Immature natural killer cell (primary cell): ENCODE results near the gene CKS2. TPM values are rescaled to one million over a fixed set of nuclear protein-coding genes. Genes with fewer than 3 reads are reported as not detected.
"Not testable (repeated sequence)": the region's sequence is repeated elsewhere in the genome, so short reads cannot be mapped to it uniquely, and the experiment has no call there.

Experiments
- DNase-seq, 3 donors: peaks; one replicate each; pipeline ENCODE4 v3.0.0; 2022; ENCODE audit warnings: mixed read lengths in 1 of 3
- H3K27ac Mint-ChIP-seq, 6 donors: one replicate each; pipeline ENCODE4 v1.8.0; 2020; ENCODE audit warnings: mixed read lengths in 6 of 6, mild to moderate bottlenecking in 5 of 6, inconsistent platforms in 4 of 6, moderate library complexity in 3 of 6
- H3K27me3 Mint-ChIP-seq, 3 donors: one replicate each; pipeline ENCODE4 v1.8.0; 2020 to 2021; ENCODE audit warnings: low read depth in 3 of 3, mild to moderate bottlenecking in 3 of 3, mixed read lengths in 3 of 3, moderate library complexity in 3 of 3, inconsistent platforms in 1 of 3
- H3K36me3 Mint-ChIP-seq, 3 donors: one replicate each; pipeline ENCODE4 v1.8.0; 2020; ENCODE audit warnings: mixed read lengths in 3 of 3, inconsistent platforms in 2 of 3, mild to moderate bottlenecking in 2 of 3
- H3K4me1 Mint-ChIP-seq, 2 donors: one replicate each; pipeline ENCODE4 v1.8.0; 2020; ENCODE audit warnings: inconsistent platforms in 2 of 2, mild to moderate bottlenecking in 2 of 2, mixed read lengths in 2 of 2, moderate library complexity in 1 of 2
- H3K4me3 Mint-ChIP-seq, 5 donors: one replicate each; pipeline ENCODE4 v1.8.0; 2020; ENCODE audit warnings: mild to moderate bottlenecking in 5 of 5, mixed read lengths in 5 of 5, inconsistent platforms in 3 of 5, moderate library complexity in 3 of 5
- H3K9me3 Mint-ChIP-seq, 6 donors: one replicate each; pipeline ENCODE4 v1.8.0; 2020; ENCODE audit warnings: mild to moderate bottlenecking in 6 of 6, mixed read lengths in 6 of 6, inconsistent platforms in 4 of 6, moderate library complexity in 3 of 6
- polyA plus RNA-seq, 3 donors: library from polyadenylated mRNA; unstranded; fragments of 300-500 nt; fragmentation: Illumina TruSeq; gene quantifications; one replicate each; pipeline ENCODE4 v1.2.3, GENCODE V29; 2021

The CKS2 gene
- polyA plus RNA-seq, 3 donors from 2014 or later: 34.4 to 48.9 (median 45.9) TPM

DNA sequence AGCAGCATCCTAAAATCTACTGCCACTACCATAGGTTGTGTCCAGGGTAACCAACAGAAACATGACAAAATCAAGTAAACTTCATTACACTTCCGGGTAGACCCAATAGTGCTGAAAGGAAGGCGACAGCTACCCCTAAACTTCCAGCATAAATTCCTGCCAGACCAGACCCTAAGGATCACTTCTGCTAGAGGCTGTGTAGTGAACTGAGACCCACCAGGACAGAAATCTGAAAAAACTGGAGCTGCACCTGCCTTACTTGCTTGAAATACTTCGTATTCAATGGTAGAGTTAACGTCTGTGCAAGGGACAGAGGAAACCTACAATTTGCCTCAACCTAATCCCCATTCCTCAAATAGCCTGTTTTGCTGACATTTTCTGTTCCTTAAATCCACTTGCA lies 6.3 kb downstream of the CKS2 start:
- Mint-ChIP-seq H3K4me1 (peaks cover 40 to 81% of the 10 kb centered on the region in 2 donors), H3K27me3 (peaks cover 5 to 11% (median 9%) of the 10 kb centered on the region in 3 donors)
- no peak for DNase-seq

DNA sequence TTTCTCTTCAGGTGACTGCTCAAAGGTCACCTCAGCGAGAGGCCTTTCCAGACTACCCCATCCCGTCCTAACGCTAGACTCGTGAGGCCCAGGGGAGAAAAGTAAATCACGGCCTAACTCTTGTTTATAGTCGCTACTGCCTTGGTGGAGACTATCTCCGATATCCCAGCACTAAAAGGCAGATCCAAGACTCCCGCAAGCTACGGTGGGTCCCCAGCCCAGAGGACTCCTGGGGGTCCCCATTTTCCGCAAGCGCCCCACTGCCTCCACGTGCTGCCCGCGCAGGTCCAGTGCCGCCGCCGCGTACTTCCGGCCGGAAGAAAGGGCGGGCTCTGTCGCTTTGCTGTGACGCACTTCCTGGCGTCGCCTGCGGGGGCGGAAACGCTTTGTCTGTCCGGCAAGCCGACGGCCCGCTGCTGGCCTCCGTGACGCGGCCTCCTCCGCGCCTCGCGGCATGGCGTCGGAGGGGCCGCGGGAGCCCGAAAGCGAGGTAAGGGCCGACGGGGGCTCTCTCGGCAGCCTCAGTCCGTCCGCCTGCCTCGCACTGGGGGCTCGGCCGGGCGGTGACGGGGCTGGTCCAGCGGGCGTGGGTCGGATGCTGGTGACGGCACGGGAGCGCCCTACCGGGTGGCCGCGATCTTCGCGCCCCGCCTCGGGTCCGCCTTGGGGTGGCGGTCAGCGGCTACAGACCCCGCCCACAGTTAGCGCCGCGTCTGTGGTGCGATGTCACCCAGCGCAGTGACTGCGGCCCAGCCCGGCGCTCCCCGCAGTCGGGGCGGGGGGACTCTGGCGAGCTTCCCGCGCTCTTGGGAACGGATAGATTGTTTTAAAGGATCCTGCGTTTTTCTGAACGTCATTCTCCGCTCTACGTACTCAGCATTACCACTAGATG lies 7.4 kb downstream of the CKS2 start, which contains the start of gene SECISBP2:
Gene SECISBP2 (plus strand): TSS at position 378 of the 892 bp plus-strand sequence. CDS start 77 bp downstream, at position 455.
- H3K27ac Mint-ChIP-seq: peak within 1 kb of the TSS; percentile 96 to 98 (median 97)
- peaks cover 43 to 81% of the 10 kb centered on the region in 2 donors for H3K4me1 Mint-ChIP-seq
- H3K36me3 Mint-ChIP-seq: peaks cover 0 to 5% (median 3%) of the 10 kb centered on the region in 3 donors
- DNase-seq: peak; percentile 98 to 99 (median 98)
- H3K4me3 Mint-ChIP-seq: peak within 1 kb of the TSS; percentile 90 to 95 (median 93)
- no peaks in the 10 kb centered on the region for H3K9me3 Mint-ChIP-seq
- peaks cover 5 to 11% (median 9%) of the 10 kb centered on the region in 3 donors for H3K27me3 Mint-ChIP-seq

More for the DNA sequence above, 6.3 kb downstream of the CKS2 start:
- Mint-ChIP-seq H3K27ac (peak overlapping the region; percentile 96 to 98 (median 97)), H3K4me3 (peak overlapping the region; percentile 57 to 93 (median 92)), H3K9me3 (no peaks in the 10 kb centered on the region), H3K36me3 (peaks cover 0 to 5% (median 3%) of the 10 kb centered on the region in 3 donors)

DNA sequence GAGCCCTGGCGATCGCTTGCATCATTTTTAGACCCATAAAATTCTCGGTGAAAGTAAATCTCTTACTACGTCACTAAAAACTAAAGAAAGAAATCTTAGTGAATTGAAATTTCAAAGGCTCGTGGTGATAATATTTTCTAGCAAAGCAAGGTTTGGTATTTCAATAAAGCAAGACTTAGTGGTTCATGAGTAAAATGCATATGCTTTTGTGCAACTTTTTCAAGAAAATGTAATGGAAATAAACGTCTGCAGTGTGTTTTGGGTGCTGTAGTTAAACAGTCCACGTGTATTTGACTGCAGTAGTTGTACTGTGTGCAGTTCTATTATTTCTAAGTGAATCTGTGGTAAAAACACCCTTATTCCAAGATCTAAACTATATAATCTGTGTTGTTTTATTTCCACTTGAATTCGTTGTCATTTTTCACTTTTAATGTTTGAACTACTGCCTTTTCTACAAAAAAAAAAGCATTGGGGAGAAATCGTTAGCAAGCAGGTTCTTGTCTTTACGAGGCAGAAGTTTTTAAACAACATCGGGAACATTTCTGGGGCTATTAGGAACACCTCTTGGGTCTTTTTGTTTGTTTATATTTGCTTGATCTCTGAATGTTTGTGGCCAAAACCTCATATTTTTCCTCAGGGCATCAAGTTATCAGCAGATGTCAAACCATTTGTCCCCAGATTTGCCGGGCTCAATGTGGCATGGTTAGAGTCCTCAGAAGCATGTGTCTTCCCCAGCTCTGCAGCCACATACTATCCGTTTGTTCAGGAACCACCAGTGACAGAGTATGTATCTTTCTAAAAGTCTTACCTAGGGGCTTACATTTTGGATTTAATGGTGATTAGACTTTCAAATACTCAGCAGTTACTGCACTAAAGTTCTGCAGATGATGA lies 8.3 kb downstream of the CKS2 start:
- peaks cover 45 to 82% of the 10 kb centered on the region in 2 donors for H3K4me1 Mint-ChIP-seq
- H3K27me3 Mint-ChIP-seq: peaks cover 5 to 11% (median 9%) of the 10 kb centered on the region in 3 donors
- no peak for DNase-seq
- H3K4me3 Mint-ChIP-seq: peak overlapping the region; percentile 90 to 95 (median 93)
- H3K9me3 Mint-ChIP-seq: no peaks in the 10 kb centered on the region
- H3K36me3 Mint-ChIP-seq: peaks cover 0 to 5% (median 3%) of the 10 kb centered on the region in 3 donors
- H3K27ac Mint-ChIP-seq: peak overlapping the region; percentile 96 to 98 (median 97)

DNA sequence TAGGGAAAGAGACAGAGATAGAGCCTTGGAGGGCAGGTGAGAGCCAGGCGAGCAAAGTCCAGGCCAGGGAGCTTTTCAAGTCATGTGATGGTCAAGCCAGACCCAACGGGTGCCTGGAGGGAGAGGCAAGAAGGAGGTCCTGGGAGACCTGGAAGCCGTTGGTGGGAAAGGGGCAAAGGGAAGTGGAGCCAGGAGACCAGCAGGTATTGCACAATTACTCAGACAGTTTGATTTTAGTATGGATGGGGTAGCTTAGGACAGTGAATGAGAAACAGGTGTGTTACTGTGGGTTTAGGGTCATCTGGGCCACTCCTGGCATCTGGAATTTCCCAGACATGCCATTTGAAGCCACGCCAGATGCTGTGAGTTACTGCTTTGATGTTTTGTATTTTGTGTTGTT lies 12.4 kb downstream of the CKS2 start:
- Mint-ChIP-seq H3K27ac (peak overlapping the region in 4 of 6 donors; percentile 4 to 54 (median 36)), H3K27me3 (peaks cover 0 to 7% (median 5%) of the 10 kb centered on the region in 3 donors), H3K4me3 (no peak overlapping the region), H3K9me3 (no peaks in the 10 kb centered on the region), H3K4me1 (peaks cover 38 to 75% of the 10 kb centered on the region in 2 donors), H3K36me3 (peaks cover 0 to 5% (median 3%) of the 10 kb centered on the region in 3 donors)
- DNase-seq: no peak

DNA sequence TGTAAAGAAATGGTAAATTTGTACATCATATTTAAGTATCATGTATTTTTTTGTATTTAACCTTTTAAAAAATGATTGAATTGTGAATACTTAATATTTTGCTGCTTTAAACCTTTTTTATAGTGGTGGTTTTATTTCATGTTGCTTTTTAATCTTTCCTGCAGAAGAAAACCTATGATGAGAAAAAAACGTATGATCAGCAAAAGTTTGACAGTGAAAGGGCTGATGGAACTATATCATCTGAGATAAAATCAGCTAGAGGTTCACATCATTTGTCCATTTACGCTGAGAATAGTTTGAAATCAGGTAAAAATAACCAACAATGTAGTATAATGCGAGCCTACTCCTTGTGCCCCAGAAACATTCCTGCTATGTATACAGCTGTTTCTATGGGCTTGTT lies 14.7 kb downstream of the CKS2 start:
- Mint-ChIP-seq H3K4me3 (no peak overlapping the region), H3K27ac (peak overlapping the region in 1 of 6 donors; percentile 40), H3K4me1 (peaks cover 23 to 52% of the 10 kb centered on the region in 2 donors), H3K9me3 (no peaks in the 10 kb centered on the region), H3K36me3 (peaks cover 9 to 17% (median 17%) of the 10 kb centered on the region in 3 donors), H3K27me3 (no peaks in the 10 kb centered on the region)
- no peak for DNase-seq

DNA sequence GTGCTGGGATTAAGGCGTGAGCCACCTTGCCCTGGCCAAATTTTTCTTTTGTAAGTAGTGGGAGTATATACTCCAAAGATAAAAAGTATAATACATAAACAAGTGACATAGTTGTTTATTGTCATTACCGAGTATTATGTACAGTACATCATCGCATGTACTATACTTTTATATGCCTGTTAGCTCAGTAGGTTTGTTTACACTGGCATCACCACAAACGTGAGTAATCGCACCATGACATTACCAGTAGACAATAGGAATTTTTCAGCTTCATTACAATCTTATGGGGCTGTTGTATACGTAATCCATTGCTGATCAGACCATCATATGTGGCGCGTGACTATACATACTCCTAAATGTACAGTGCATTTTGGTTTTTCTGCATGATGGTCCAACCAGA lies 17.1 kb downstream of the CKS2 start:
- no peak overlapping the region for H3K27ac Mint-ChIP-seq
- peaks cover 9 to 23% (median 18%) of the 10 kb centered on the region in 3 donors for H3K36me3 Mint-ChIP-seq
- H3K27me3 Mint-ChIP-seq: no peaks in the 10 kb centered on the region
- DNase-seq: no peak
- peaks cover 9 to 29% of the 10 kb centered on the region in 2 donors for H3K4me1 Mint-ChIP-seq
- no peak overlapping the region for H3K4me3 Mint-ChIP-seq
- H3K9me3 Mint-ChIP-seq: no peaks in the 10 kb centered on the region

DNA sequence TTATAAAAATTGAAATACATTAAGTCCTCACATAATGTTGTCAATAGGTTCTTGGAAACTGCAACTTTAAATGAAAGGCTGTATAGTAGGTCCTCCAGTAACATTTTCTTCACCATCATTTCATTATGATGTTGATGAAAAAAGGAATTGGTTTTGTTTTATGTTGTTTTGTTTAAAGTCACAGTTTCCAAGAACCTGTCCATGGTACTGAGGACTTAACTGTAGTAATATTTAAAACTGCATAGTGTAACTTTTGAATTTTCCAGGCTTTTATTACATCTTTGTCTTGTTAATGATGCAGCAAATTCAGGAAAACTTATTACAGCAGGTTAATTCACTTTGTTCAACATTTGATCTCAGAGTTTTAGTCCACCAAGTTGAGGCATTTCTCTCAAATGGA lies 18.9 kb downstream of the CKS2 start:
- Mint-ChIP-seq H3K4me3 (no peak overlapping the region), H3K27ac (peak overlapping the region in 1 of 6 donors; percentile 24), H3K4me1 (peaks cover 1 to 11% of the 10 kb centered on the region in 2 donors), H3K9me3 (no peaks in the 10 kb centered on the region), H3K36me3 (peaks cover 18 to 35% (median 27%) of the 10 kb centered on the region in 3 donors), H3K27me3 (no peaks in the 10 kb centered on the region)
- DNase-seq: no peak

DNA sequence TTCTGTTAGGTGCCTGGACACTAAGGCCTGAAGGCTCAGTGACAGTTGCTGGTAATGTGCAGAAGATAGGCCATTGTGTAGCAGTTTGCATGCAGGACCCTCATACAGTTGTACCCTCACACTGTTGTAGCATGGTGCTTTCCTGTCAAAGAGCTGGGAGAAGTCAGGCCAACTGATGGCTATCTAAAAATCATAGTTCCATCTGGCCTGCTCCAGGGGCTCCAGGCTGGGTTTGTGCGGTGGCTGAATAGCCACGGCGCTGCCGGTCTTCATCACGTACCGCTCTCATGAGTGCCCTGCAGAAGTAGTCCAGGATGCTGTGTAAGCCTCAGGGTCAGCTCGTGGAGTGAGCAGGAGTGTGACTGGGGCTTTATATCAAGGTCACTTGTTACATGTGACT lies 19.5 kb downstream of the CKS2 start:
- Mint-ChIP-seq H3K4me1 (peaks cover 0 to 5% of the 10 kb centered on the region in 2 donors), H3K36me3 (peaks cover 18 to 35% (median 27%) of the 10 kb centered on the region in 3 donors), H3K27me3 (no peaks in the 10 kb centered on the region), H3K4me3 (no peak overlapping the region), H3K27ac (peak overlapping the region in 1 of 6 donors; percentile 64), H3K9me3 (no peaks in the 10 kb centered on the region)
- no peak for DNase-seq

DNA sequence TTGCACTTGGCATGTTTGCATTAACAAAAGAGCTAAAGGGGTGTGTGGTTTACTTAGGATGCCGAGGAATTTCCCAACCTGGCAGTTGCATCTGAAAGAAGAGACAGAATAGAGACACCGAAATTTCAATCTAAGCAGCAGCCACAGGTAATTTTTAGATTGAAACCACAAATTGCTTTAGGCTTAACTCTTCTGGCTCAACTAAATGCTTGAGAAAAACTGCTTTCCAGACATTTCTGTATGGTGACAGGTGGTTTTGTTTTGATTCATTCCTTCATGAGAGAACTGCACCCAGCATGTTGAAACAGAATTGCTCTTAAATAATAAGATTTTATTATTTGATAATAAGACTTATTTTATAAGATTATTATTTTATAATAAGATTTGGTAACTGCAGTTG lies 28.8 kb downstream of the CKS2 start:
- H3K36me3 Mint-ChIP-seq: peaks cover 39 to 69% (median 56%) of the 10 kb centered on the region in 3 donors
- H3K27me3 Mint-ChIP-seq: no peaks in the 10 kb centered on the region
- no peak overlapping the region for H3K4me3 Mint-ChIP-seq
- H3K4me1 Mint-ChIP-seq: no peaks in the 10 kb centered on the region
- no peak overlapping the region for H3K27ac Mint-ChIP-seq
- H3K9me3 Mint-ChIP-seq: no peaks in the 10 kb centered on the region
- no peak for DNase-seq

DNA sequence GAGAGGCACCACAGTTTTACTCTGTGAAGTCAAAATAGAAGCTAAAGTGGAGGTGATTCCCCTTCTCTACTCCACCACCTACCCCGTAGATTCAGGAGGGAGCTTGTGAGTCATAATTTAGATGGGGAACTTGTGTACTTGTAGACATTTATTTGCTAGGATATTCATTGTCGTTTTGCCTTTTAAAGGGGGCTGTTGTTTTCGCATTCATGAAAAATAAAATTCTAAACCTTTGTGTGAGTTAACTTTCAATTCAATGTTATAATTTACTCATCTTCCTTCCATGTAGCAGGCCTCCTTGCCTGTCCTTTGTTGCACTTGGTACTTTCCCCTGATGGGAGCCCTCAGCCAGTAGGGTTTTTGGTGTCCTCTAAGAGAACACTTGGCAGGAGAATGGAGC lies 29.3 kb downstream of the CKS2 start:
- peaks cover 0 to under 1% of the 10 kb centered on the region in 2 donors for H3K4me1 Mint-ChIP-seq
- no peak overlapping the region for H3K27ac Mint-ChIP-seq
- H3K27me3 Mint-ChIP-seq: no peaks in the 10 kb centered on the region
- DNase-seq: no peak
- H3K36me3 Mint-ChIP-seq: peaks cover 43 to 74% (median 61%) of the 10 kb centered on the region in 3 donors
- no peaks in the 10 kb centered on the region for H3K9me3 Mint-ChIP-seq
- no peak overlapping the region for H3K4me3 Mint-ChIP-seq

DNA sequence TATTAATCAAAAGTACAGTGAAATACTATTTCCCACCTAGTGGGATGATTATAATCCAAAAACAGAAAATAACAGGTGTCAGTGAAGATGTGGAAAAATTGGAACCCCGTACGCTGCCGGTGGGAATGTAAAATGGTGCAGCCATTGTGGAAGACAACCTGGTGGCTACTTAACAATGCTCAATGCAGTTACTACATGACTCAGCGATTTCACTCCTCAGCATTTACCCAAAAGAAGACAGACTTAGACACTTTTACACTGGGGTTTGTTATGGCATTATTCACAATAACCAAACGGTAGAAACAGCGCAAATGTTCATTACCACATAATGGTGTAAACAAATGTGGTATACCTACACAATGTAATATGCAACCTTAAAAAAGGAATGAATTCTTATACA lies 31.2 kb downstream of the CKS2 start:
- no peak overlapping the region for H3K27ac Mint-ChIP-seq
- no peak for DNase-seq

DNA sequence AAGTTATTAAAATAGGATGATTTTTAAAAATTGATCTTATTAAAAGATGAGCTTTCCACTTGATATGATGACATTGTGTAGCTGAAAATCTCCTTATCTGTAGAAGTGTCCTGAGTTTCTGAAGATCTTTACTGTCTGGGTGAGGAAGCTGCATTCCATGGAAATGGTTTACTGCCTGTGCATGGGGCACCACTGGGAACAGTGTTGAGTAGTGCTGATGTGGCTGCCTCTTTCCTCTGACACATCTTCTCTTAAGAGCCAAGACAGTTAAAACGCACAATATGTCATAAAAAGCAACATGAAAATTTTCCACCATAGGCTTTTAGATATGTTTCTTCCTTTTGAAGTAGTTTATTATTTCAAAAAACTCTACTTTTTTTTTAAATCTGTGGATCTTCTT lies 32.0 kb downstream of the CKS2 start:
- no peak overlapping the region for H3K4me3 Mint-ChIP-seq
- peaks cover 0 to 3% of the 10 kb centered on the region in 2 donors for H3K4me1 Mint-ChIP-seq
- H3K27ac Mint-ChIP-seq: peak overlapping the region in 1 of 6 donors; percentile 34
- H3K36me3 Mint-ChIP-seq: peaks cover 52 to 90% (median 68%) of the 10 kb centered on the region in 3 donors
- H3K9me3 Mint-ChIP-seq: no peaks in the 10 kb centered on the region
- no peak for DNase-seq
- no peaks in the 10 kb centered on the region for H3K27me3 Mint-ChIP-seq

More for the DNA sequence above, 31.2 kb downstream of the CKS2 start:
- Mint-ChIP-seq H3K36me3 (peaks cover 52 to 89% (median 71%) of the 10 kb centered on the region in 3 donors), H3K4me1 (peaks cover 0 to 3% of the 10 kb centered on the region in 2 donors), H3K4me3 (no peak overlapping the region), H3K9me3 (no peaks in the 10 kb centered on the region), H3K27me3 (no peaks in the 10 kb centered on the region)

DNA sequence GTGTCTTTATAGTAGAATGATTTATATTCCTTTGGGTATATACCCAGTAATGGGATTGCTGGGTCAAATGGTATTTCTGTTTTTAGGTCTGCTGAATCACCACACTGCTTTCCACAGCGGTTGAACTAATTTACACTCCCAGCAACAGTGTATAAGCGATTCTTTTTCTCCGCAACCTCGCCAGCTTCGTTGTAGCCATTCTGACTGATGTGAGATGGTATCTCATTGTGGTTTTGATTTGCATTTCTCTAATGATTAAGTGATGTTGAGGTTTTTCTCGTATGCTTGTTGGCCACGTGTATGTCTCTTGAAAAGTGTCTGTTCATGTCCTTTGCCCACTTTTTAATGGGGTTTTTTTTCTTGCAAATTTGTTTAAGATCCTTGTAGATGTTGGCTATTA lies 32.8 kb downstream of the CKS2 start:
- H3K9me3 Mint-ChIP-seq, H3K4me3 Mint-ChIP-seq, DNase-seq, H3K27me3 Mint-ChIP-seq, H3K4me1 Mint-ChIP-seq: not testable (repeated sequence)
- H3K36me3 Mint-ChIP-seq: peaks cover 56 to 90% (median 67%) of the 10 kb centered on the region in 3 donors
- H3K27ac Mint-ChIP-seq: peak overlapping the region in 1 of 6 donors; percentile 45
